GM12873 (cell line): Measurements from ENCODE around the gene ADGRB3.

ENCODE experiments used
- CTCF ChIP-seq: IDR thresholded peaks from 2 replicates; pipeline ENCODE4 v1.5.1; 2012; ENCODE audit warnings: low read depth, mild to moderate bottlenecking, moderate library complexity, low read length, control low read depth; ENCODE audit not compliant: insufficient read depth; ENCODE audit errors: missing control alignments

ADGRB3 gene

GRCh38 chr6:68655028-68655427, 19.9 kb downstream of the ADGRB3 start:
- no peak for TF ChIP-seq CTCF

DNA sequence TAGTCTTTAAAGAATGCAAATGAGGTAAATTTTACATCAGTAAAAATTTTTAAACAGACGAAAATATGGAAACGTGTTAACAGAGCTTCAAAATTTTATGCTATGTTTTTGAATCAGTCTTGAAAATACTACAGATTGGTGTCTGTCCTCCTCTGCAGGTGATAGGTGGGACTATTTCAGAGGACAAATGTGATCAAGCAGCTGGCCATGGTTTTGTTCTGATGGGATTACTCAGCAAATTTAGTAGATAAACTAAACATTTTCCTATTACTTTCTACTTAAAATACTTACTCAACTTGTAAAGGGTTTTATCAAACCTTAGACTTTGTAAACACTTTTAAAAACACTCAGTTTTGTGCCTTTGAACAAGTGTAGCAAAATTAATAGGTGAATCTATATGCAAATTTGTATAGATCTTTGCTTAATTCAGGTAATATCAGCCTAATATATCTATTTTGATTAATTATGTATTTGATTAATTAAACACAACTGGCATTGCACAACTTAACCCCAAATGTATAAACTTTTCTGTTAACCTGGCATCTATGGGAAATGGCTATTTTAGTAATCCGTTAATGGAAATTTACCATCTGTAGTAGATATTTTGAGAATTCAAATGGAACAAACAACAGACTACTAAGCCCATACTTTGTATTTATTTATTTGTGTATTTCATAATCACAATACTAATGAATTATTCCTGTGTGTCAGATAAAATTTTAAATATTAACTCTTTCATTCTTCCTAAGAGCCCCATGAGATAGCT, 22.5 kb downstream of the ADGRB3 start:
- no peak for TF ChIP-seq CTCF

GRCh38 chr6:68658338-68658737, 23.3 kb downstream of the ADGRB3 start:
- no peak for TF ChIP-seq CTCF

- no peak for TF ChIP-seq CTCF
Observed at GRCh38 chr6:68673255-68673654, 38.2 kb downstream of the ADGRB3 start.

DNA sequence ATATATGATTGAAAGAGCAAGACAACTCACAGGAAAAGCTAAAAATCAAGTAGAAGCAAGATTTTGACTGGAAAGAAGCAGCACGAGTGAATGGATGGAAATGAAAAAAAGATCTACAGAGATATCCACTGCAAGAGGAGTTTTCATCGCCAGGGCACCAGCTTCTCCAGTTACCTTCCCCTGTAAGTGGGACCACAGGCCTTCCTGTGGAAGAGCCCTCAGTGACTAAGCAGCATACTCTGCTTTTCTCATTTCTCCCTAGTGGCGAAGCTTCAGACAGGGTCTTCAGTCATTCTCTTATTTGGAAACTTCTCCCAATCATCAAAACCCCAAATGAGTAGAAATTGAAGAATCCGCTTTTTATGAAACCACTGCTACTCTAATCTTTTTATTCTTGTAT, 40.5 kb downstream of the ADGRB3 start:
- TF ChIP-seq CTCF: no peak

DNA sequence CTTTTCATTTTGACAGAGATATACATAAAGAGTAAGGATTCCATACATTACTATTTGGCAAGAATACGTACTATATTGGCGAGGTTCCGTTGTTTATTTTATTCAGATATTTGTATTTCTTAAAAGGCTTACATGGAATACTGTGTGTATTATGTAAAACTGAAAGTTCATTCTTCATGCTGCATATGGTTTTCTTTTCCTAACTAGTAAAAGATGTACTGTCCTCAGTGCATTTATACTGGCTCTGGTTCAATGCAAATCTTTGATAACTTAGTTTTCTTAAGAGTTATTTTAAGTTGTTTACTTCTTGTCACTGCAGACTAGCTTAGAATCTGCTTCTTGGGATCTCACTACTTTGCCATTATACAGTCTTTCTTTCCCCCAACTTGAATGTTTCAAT, 42.0 kb downstream of the ADGRB3 start:
- TF ChIP-seq CTCF: no peak

- TF ChIP-seq CTCF: no peak
Observed at GRCh38 chr6:68679399-68679798, 44.3 kb downstream of the ADGRB3 start.
